Tibial nerve (tissue), 4 donors: ENCODE measurements around the gene VTI1A. TPM values are rescaled to one million over a fixed set of nuclear protein-coding genes. Genes with fewer than 3 reads are reported as not detected.

Source experiments
- DNase-seq, 2 donors: peaks; one replicate each; pipeline ENCODE4 v3.0.0-alpha.2; 2019; ENCODE audit warnings: low spot score in 2 of 2
- H3K27ac ChIP-seq, 4 donors: fragments of 200-600 bp; sonication (generic) in 3 of 4; one replicate each; pipeline ENCODE4 v1.5.1; 2017 to 2019; ENCODE audit warnings: mild to moderate bottlenecking in 1 of 4
- H3K27me3 ChIP-seq, 2 donors: fragments of 200-600 bp; sonication (generic) in 1 of 2; one replicate each; pipeline versions ENCODE4 v1.5.1 to v1.6.0; 2017 to 2019
- H3K36me3 ChIP-seq, 3 donors: fragments of 200-600 bp; sonication (generic); one replicate each; pipeline ENCODE4 v1.5.1; 2018 to 2019
- H3K4me1 ChIP-seq, 4 donors: fragments of 200-600 bp; sonication (generic) in 3 of 4; one replicate each; pipeline ENCODE4 v1.5.1; 2017 to 2019
- H3K4me3 ChIP-seq, 4 donors: fragments of 200-600 bp; sonication (generic) in 3 of 4; one replicate each; pipeline ENCODE4 v1.5.1; 2017 to 2019; ENCODE audit warnings: mild to moderate bottlenecking in 1 of 4, moderate library complexity in 1 of 4
- H3K9me3 ChIP-seq, 4 donors: fragments of 200-600 bp; sonication (generic) in 3 of 4; one replicate each; pipeline ENCODE4 v1.5.1; 2017 to 2019
- CTCF ChIP-seq, 5 experiments: fragments of 200-600 bp in 3 of 5; fragments of 450-650 bp in 2 of 5; sonication (generic) in 3 of 5; IDR thresholded peaks; one replicate each; pipeline ENCODE4 v1.5.1; 2016 to 2019; ENCODE audit warnings: antibody characterized with exemption in 5 of 5, mild to moderate bottlenecking in 3 of 5, moderate library complexity in 2 of 5
- EP300 ChIP-seq, 2 donors: sonication (generic); formaldehyde crosslinking; IDR thresholded peaks; one replicate each; pipeline ENCODE4 v1.6.1; 2017; ENCODE audit warnings: antibody characterized with exemption in 2 of 2, mild to moderate bottlenecking in 1 of 2
- POLR2A ChIP-seq, 2 donors: fragments of 450-650 bp; IDR thresholded peaks; one replicate each; pipeline ENCODE4 v1.6.1; 2017; ENCODE audit warnings: antibody characterized with exemption in 2 of 2, mild to moderate bottlenecking in 2 of 2, moderate library complexity in 2 of 2
- WGBS, 2 donors: methylation state at CpG; one replicate each; pipeline ENCODE4 v1.1.5; 2018; 5-methylcytosine and 5-hydroxymethylcytosine counted together
- total RNA-seq, 4 donors: library from RNA; depleted of rRNA; stranded (reverse); fragments of >200 nt; gene quantifications; one replicate each; pipeline ENCODE4 v1.1.0, GENCODE V29; 2016

Gene VTI1A
- total RNA-seq, 4 donors from 2014 or later = 96.5 to 253 (median 127) TPM

- H3K27me3 ChIP-seq = no peaks in the 10 kb centered on the region
- no peak for DNase-seq
- peaks cover 0 to 7% (median 0%) of the 10 kb centered on the region in 3 donors for H3K36me3 ChIP-seq
- TF ChIP-seq POLR2A (IDR thresholded peaks at IDR 0.05) (no peak), CTCF (IDR thresholded peaks at IDR 0.05) (no peak), EP300 (IDR thresholded peaks at IDR 0.05) (no peak)
- no peak overlapping the region for H3K4me3 ChIP-seq
- no peaks in the 10 kb centered on the region for H3K4me1 ChIP-seq
- peaks cover 0 to 34% (median 0%) of the 10 kb centered on the region in 4 donors for H3K9me3 ChIP-seq
- WGBS, 2 donors = 44 to 60% methylated on average over 3 of the region's 3 CpGs
- no peak overlapping the region for H3K27ac ChIP-seq
Measured at GRCh38 chr10:112842832-112843360, 395.9 kb downstream of the VTI1A start.

- Histone ChIP-seq H3K4me3 (no peak overlapping the region), H3K9me3 (peaks cover 0 to 41% (median 0%) of the 10 kb centered on the region in 4 donors), H3K27me3 (no peaks in the 10 kb centered on the region), H3K27ac (no peak overlapping the region), H3K4me1 (no peaks in the 10 kb centered on the region), H3K36me3 (peaks cover 0 to 7% (median 0%) of the 10 kb centered on the region in 3 donors)
- DNase-seq = no peak
- 69 to 86% methylated on average over 3 of the region's 3 CpGs for WGBS, 2 donors
- TF ChIP-seq CTCF (IDR thresholded peaks at IDR 0.05) (no peak), POLR2A (IDR thresholded peaks at IDR 0.05) (no peak), EP300 (IDR thresholded peaks at IDR 0.05) (no peak)
Measured at GRCh38 chr10:112843623-112844022, 396.6 kb downstream of the VTI1A start.

GRCh38 chr10:112844681-112845544 lies 397.9 kb downstream of the VTI1A start:
- H3K36me3 ChIP-seq = peaks cover 0 to 7% (median 0%) of the 10 kb centered on the region in 3 donors
- WGBS, 2 donors = 72 to 73% methylated on average over 27 of the region's 27 CpGs
- H3K27me3 ChIP-seq = no peaks in the 10 kb centered on the region
- no peak for DNase-seq
- TF ChIP-seq POLR2A (IDR thresholded peaks at IDR 0.05) (no peak), CTCF (IDR thresholded peaks at IDR 0.05) (no peak), EP300 (IDR thresholded peaks at IDR 0.05) (no peak)
- H3K4me1 ChIP-seq = no peaks in the 10 kb centered on the region
- H3K9me3 ChIP-seq = peaks cover 0 to 40% (median 0%) of the 10 kb centered on the region in 4 donors
- no peak overlapping the region for H3K4me3 ChIP-seq
- H3K27ac ChIP-seq = no peak overlapping the region

DNA sequence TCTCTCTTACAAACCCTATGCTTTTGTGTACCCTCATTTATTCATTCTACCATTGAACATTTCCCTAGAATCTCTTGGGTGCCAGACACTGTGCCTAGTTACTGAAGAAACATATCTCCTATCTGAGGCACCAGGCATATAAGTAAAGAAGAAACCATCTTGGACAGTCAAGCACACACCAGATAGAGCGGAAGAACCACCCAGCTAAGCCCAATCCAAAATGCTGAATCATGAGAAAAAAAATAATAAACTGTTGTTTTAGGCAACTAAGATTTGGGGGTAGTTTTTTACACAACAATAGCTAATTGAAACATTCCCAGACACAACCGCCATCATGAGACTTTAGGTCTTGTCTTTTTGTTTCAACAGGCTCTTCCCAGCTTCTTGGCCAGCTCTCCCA lies 400.8 kb downstream of the VTI1A start:
- TF ChIP-seq POLR2A (IDR thresholded peaks at IDR 0.05) = no peak
- TF ChIP-seq EP300 (IDR thresholded peaks at IDR 0.05) = no peak
- no peak for TF ChIP-seq CTCF (IDR thresholded peaks at IDR 0.05)

DNA sequence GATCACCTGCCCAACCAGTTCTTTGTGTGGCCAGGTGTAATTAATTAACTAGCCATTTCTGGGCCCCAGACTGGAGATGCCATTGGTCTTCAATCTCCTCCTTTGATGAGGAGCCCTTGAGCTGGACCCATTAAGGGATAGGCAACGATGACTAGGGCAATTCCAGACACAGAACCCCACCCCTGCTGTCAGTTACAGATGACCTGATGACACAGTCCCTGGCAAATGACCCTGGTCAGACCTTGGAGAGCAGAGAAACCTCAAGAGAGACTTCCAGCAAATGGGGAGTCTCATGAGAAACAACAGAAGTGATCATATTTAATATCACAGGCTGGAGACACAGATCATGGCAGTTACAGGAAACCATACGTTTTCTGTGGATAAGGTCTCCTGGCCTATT lies 401.2 kb downstream of the VTI1A start:
- TF ChIP-seq POLR2A (IDR thresholded peaks at IDR 0.05) (no peak), CTCF (IDR thresholded peaks at IDR 0.05) (no peak), EP300 (IDR thresholded peaks at IDR 0.05) (no peak)
- peaks cover 0 to 7% (median 0%) of the 10 kb centered on the region in 4 donors for H3K4me1 ChIP-seq
- 81 to 85% methylated on average over 2 of the region's 2 CpGs for WGBS, 2 donors
- no peak overlapping the region for H3K4me3 ChIP-seq
- no peak overlapping the region for H3K27ac ChIP-seq
- no peaks in the 10 kb centered on the region for H3K27me3 ChIP-seq
- peaks cover 0 to 33% (median 0%) of the 10 kb centered on the region in 4 donors for H3K9me3 ChIP-seq
- peaks cover 0 to 7% (median 0%) of the 10 kb centered on the region in 3 donors for H3K36me3 ChIP-seq
- no peak for DNase-seq

More for the DNA sequence above, 400.8 kb downstream of the VTI1A start:
- peaks cover 0 to 7% (median 0%) of the 10 kb centered on the region in 3 donors for H3K36me3 ChIP-seq
- peaks cover 0 to 7% (median 0%) of the 10 kb centered on the region in 4 donors for H3K4me1 ChIP-seq
- H3K27me3 ChIP-seq = no peaks in the 10 kb centered on the region
- no peak overlapping the region for H3K4me3 ChIP-seq
- 98% methylated on average over 2 of the region's 2 CpGs for WGBS, 2 donors
- H3K9me3 ChIP-seq = peaks cover 0 to 33% (median 0%) of the 10 kb centered on the region in 4 donors
- no peak overlapping the region for H3K27ac ChIP-seq
- no peak for DNase-seq
